ENCODE results near the gene GNG2. TPM values are rescaled to one million over a fixed set of nuclear protein-coding genes. Genes with fewer than 3 reads are reported as not detected.

Gene GNG2
- total RNA-seq, 4 donors from 2014 or later: 7.5 to 32.8 (median 14.2) TPM

DNA sequence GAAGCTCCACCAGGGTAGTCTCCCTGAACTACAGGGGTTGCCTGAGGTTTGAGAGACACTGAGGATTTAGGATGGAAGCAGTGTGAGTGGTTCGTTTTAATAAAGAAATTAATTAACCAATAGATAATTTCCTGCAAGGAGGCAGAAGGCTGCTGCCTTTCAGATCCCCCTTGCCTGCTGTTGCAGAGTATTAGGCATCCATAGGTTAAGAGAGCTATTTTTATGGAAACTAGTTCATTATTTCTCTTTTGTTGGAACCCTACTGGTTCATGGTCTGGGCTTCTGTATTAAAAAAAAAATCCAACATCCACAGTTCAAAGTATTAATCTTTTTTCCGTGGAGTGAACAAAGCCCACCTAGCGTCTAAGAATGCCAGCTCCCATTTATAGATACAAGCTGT, 78.4 kb downstream of the GNG2 start:
- TF ChIP-seq EP300 (IDR thresholded peaks at IDR 0.05; ENCODE audit: low read depth) (no peak), CTCF (IDR thresholded peaks at IDR 0.05) (no peak), POLR2A (IDR thresholded peaks at IDR 0.05) (no peak), POLR2AphosphoS5 (IDR thresholded peaks at IDR 0.05) (no peak)
- Histone ChIP-seq H3K27me3 (no peaks in the 10 kb centered on the region), H3K4me1 (no peaks in the 10 kb centered on the region), H3K9me3 (no peaks in the 10 kb centered on the region), H3K4me3 (no peak overlapping the region), H3K27ac (peak overlapping the region in 1 of 4 donors; percentile 33), H3K36me3 (no peaks in the 10 kb centered on the region)
- in situ Hi-C loops (cut with MboI; ENCODE audit: low pct_ligation_motif_present in 1 of 4, low pct_unique_long_range_greater_than_20kb in 1 of 4, low sequenced_read_pairs in 3 of 4): no loop called here
- no peak for DNase-seq
- intact Hi-C loops (cut with DNase I; ENCODE audit: low total_unique reads): no loop called here
- 82 to 100% methylated on average over 1 to 3 of the region's 3 CpGs for WGBS, 2 donors (ENCODE audit: low coverage in 1 of 2)

GRCh38 chr14:51939226-51939625, 78.8 kb downstream of the GNG2 start:
- no peak for DNase-seq
- peak overlapping the region in 1 of 4 donors; percentile 53 for H3K27ac ChIP-seq
- no peaks in the 10 kb centered on the region for H3K9me3 ChIP-seq
- 76 to 79% methylated on average over 2 to 6 of the region's 6 CpGs for WGBS, 2 donors (ENCODE audit: low coverage in 1 of 2)
- H3K4me3 ChIP-seq: no peak overlapping the region
- H3K36me3 ChIP-seq: no peaks in the 10 kb centered on the region
- intact Hi-C loops (cut with DNase I; ENCODE audit: low total_unique reads) (no loop called here), in situ Hi-C loops (cut with MboI; ENCODE audit: low pct_ligation_motif_present in 1 of 4, low pct_unique_long_range_greater_than_20kb in 1 of 4, low sequenced_read_pairs in 3 of 4) (no loop called here)
- no peaks in the 10 kb centered on the region for H3K4me1 ChIP-seq
- TF ChIP-seq POLR2AphosphoS5 (IDR thresholded peaks at IDR 0.05) (no peak), CTCF (IDR thresholded peaks at IDR 0.05) (no peak), EP300 (IDR thresholded peaks at IDR 0.05; ENCODE audit: low read depth) (no peak), POLR2A (IDR thresholded peaks at IDR 0.05) (no peak)
- H3K27me3 ChIP-seq: no peaks in the 10 kb centered on the region

DNA sequence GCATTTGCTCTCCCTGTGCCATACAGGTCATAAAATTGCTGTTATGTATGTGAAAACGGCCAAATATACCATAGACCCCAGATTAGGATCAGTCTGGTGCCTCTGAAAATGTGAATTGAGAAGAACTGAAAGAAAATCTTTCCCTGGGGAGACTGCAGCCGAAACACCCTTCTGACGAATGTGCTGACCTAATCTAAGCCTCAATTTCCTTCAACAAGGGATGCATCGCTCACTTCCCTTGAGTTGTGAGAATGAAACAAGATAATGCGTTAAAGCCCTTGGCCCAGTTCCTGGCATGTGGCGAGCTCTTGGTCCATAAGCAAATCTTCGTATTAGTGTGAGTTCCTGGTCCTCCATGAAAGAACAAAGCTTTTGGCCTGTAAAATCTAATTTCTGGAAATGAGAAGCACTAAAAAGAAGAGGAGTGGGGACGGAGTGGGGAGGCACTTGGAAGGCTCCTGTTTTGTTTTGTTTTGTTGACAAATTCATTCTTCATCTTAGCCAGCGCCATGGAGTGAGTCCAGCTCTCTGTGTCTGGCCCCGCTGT, 79.4 kb downstream of the GNG2 start:
- Histone ChIP-seq H3K9me3 (no peaks in the 10 kb centered on the region), H3K27me3 (no peaks in the 10 kb centered on the region), H3K27ac (peak overlapping the region in 1 of 4 donors; percentile 53), H3K4me3 (no peak overlapping the region), H3K36me3 (no peaks in the 10 kb centered on the region), H3K4me1 (no peaks in the 10 kb centered on the region)
- 80 to 100% methylated on average over 3 to 10 of the region's 10 CpGs for WGBS, 2 donors (ENCODE audit: low coverage in 1 of 2)
- intact Hi-C loops (cut with DNase I; ENCODE audit: low total_unique reads) (no loop called here), in situ Hi-C loops (cut with MboI; ENCODE audit: low pct_ligation_motif_present in 1 of 4, low pct_unique_long_range_greater_than_20kb in 1 of 4, low sequenced_read_pairs in 3 of 4) (no loop called here)
- no peak for DNase-seq
- TF ChIP-seq POLR2A (IDR thresholded peaks at IDR 0.05): no peak
- no peak for TF ChIP-seq EP300 (IDR thresholded peaks at IDR 0.05; ENCODE audit: low read depth)
- TF ChIP-seq CTCF (IDR thresholded peaks at IDR 0.05): no peak
- no peak for TF ChIP-seq POLR2AphosphoS5 (IDR thresholded peaks at IDR 0.05)

DNA sequence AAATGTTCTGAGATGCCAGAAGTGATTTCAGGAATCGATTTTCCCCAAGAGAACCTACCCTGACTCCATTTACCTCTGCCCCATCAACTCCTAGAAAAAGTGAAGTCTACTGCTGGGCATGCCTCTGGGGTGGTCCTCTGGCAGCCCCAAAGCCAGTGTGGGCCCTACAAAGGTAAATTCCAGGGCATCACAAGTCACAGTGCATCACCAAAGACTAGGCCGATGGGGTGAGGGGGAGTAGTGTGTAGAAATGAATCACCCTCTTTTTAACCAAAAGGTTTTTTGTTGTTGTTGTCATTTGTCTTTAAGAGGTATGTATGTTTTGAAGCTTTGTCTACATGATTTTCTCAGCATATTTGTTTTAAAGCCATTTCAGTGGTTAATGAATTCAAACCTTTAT, 82.6 kb downstream of the GNG2 start:
- no peaks in the 10 kb centered on the region for H3K27me3 ChIP-seq

More for the DNA sequence above, 82.6 kb downstream of the GNG2 start:
- intact Hi-C loops (cut with DNase I; ENCODE audit: low total_unique reads): no loop called here
- H3K27ac ChIP-seq: no peak overlapping the region
- no peaks in the 10 kb centered on the region for H3K36me3 ChIP-seq
- H3K4me3 ChIP-seq: no peak overlapping the region
- in situ Hi-C loops (cut with MboI; ENCODE audit: low pct_ligation_motif_present in 1 of 4, low pct_unique_long_range_greater_than_20kb in 1 of 4, low sequenced_read_pairs in 3 of 4): no loop called here
- TF ChIP-seq POLR2A (IDR thresholded peaks at IDR 0.05): no peak
- TF ChIP-seq CTCF (IDR thresholded peaks at IDR 0.05): no peak
- TF ChIP-seq EP300 (IDR thresholded peaks at IDR 0.05; ENCODE audit: low read depth): no peak
- TF ChIP-seq POLR2AphosphoS5 (IDR thresholded peaks at IDR 0.05): no peak
- no peak for DNase-seq
- 87 to 90% methylated on average over 1 to 2 of the region's 2 CpGs for WGBS, 2 donors (ENCODE audit: low coverage in 1 of 2)
- no peaks in the 10 kb centered on the region for H3K4me1 ChIP-seq
- no peaks in the 10 kb centered on the region for H3K9me3 ChIP-seq

Measured in transverse colon (tissue), 4 donors.